ENCODE data around the gene PSME4. TPM values are rescaled to one million over a fixed set of nuclear protein-coding genes. Genes with fewer than 3 reads are reported as not detected.

Gene PSME4
- total and polyA plus RNA-seq, 2 of the 13 experiments (the other 11 are each of a cell fraction or from before 2014, with no cell fraction given): 52.1 to 77.8 TPM

- TF ChIP-seq SNAPC4 (CRISPR knock-in tag; IDR thresholded peaks at IDR 0.05) (no peak; the same call in 1 of the 2 replicates), ZNF580 (CRISPR knock-in tag; IDR thresholded peaks at IDR 0.05; ENCODE audit: borderline replicate concordance, low read depth) (peak; percentile 27; the same call in 1 of the 2 replicates), TERF1 (CRISPR knock-in tag; IDR thresholded peaks at IDR 0.05) (peak; percentile 88; the same call in 1 of the 2 replicates), ZNF235 (CRISPR knock-in tag; IDR thresholded peaks at IDR 0.05; ENCODE audit: borderline replicate concordance) (no peak), PTBP1 (IDR thresholded peaks at IDR 0.05; ENCODE audit: low read depth, low read length, poor library complexity, severe bottlenecking) (no peak), ZFP90 (CRISPR knock-in tag; IDR thresholded peaks at IDR 0.05; ENCODE audit: borderline replicate concordance) (peak; percentile 89), BORCS8-MEF2B (CRISPR knock-in tag; IDR thresholded peaks at IDR 0.05) (peak; percentile 96), BCL3 (CRISPR knock-in tag; IDR thresholded peaks at IDR 0.05) (peak; percentile 93), ZBTB33 (CRISPR knock-in tag; IDR thresholded peaks at IDR 0.05) (no peak), HBP1 (CRISPR knock-in tag; IDR thresholded peaks at IDR 0.05; ENCODE audit: low read depth) (peak; percentile 85), SRF (IDR thresholded peaks at IDR 0.05; ENCODE audit: low read depth, low read length) (no peak), IKZF4 (CRISPR knock-in tag; IDR thresholded peaks at IDR 0.05; ENCODE audit: borderline replicate concordance, low read depth, not compliant biosample characterization) (peak; percentile 74), ZNF652 (CRISPR knock-in tag; IDR thresholded peaks at IDR 0.05; ENCODE audit: borderline replicate concordance, low read depth) (no peak), RORA (CRISPR knock-in tag; IDR thresholded peaks at IDR 0.05) (no peak), ZNF501 (CRISPR knock-in tag; IDR thresholded peaks at IDR 0.05) (no peak; the same call in 1 of the 2 replicates)
These were observed at the start of gene PSME4 (continued) for GRCh38 chr2:53970724-53971602.

Data from HepG2 (cell line).